ENCODE data around the gene ACOX2. TPM values are rescaled to one million over a fixed set of nuclear protein-coding genes. Genes with fewer than 3 reads are reported as not detected.

Gene ACOX2
- total RNA-seq, 1 donor: 19.2 TPM

DNA sequence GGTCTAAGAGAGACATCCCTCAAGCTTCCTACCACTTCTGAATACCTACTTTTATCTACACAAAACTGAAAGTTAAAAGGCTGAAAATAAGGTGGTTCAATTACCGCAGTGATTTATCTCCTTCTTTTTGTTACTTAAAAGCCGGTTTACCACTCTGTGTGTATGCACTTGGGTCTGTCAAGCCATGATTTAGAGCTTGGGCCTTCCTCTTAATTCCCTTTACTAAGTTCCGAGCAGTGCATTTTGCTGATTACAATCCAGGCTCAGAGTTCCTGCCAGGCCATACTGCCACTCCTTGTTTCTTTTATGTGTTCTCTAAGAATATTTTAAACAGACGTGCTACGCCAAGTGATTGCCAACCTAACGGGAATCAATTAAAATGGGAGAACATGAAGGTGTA, 28.6 kb downstream of the ACOX2 start:
- no peak for DNase-seq (ENCODE audit: low read depth)
- TF ChIP-seq, protein P1, sequence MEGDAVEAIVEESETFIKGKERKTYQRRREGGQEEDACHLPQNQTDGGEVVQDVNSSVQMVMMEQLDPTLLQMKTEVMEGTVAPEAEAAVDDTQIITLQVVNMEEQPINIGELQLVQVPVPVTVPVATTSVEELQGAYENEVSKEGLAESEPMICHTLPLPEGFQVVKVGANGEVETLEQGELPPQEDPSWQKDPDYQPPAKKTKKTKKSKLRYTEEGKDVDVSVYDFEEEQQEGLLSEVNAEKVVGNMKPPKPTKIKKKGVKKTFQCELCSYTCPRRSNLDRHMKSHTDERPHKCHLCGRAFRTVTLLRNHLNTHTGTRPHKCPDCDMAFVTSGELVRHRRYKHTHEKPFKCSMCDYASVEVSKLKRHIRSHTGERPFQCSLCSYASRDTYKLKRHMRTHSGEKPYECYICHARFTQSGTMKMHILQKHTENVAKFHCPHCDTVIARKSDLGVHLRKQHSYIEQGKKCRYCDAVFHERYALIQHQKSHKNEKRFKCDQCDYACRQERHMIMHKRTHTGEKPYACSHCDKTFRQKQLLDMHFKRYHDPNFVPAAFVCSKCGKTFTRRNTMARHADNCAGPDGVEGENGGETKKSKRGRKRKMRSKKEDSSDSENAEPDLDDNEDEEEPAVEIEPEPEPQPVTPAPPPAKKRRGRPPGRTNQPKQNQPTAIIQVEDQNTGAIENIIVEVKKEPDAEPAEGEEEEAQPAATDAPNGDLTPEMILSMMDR (IDR thresholded peaks at IDR 0.05; ENCODE audit: insufficient read depth, low read length): no peak
- no peak overlapping the region for H3K4me3 ChIP-seq (ENCODE audit: low read depth, low read length)

DNA sequence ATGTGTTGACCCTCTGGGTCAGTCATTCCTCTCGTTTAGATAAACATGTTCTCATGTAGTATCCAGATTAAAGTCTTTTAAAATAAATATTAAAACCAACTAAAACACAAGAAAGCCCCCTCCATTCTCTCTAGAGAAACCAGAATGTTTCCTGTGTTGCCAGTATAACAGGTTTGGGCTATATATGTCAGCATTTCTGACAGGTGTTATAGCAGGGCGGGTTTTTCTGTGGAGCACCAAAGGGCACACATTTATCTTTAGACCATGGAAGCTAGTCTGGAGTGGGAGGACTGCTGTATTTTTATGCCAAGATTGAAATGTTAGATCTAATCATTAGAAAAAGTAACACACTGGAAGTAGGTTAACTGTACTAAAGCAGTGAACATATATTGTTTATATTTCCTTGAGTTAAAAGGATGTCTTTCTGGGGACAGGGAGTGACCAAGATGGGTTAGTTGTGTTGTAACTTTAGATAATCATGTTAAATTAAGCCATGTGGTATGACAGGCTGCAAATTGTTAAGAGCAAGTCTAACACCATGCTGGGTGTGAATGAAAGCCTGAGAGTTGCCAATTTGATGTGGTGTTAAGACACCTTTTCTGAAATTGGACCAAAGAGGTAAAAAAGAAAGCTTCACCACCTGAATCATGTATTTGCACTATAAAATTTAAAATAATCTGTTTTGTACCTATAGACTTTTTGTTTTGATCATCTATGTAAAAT, 29.5 kb downstream of the ACOX2 start:
- no peak for DNase-seq (ENCODE audit: low read depth)
- TF ChIP-seq, protein P1 (IDR thresholded peaks at IDR 0.05; ENCODE audit: insufficient read depth, low read length): no peak
- H3K4me3 ChIP-seq (ENCODE audit: low read depth, low read length): no peak overlapping the region

DNA sequence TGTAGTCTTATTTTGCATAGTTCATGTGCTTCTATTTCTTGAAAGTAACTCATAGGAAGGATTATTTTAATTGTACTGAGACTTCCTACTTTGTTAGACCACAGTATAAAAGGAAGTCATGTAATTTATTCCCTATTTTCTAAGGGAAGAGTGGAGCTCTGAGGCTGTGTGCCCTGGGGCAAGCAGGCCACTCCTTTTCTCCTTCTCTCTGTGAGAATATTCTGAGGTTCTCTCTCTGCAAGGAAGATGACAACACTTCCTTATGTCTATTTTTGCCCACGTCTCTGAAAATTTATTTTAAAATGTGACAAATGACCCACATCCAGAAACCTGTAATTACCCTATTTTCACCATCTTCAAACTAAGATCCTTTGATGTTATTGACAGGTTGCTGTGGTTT, 34.1 kb downstream of the ACOX2 start:
- no peak for DNase-seq (ENCODE audit: low read depth)
- no peak overlapping the region for H3K4me3 ChIP-seq (ENCODE audit: low read depth, low read length)
- TF ChIP-seq, protein P1 (IDR thresholded peaks at IDR 0.05; ENCODE audit: insufficient read depth, low read length): no peak

DNA sequence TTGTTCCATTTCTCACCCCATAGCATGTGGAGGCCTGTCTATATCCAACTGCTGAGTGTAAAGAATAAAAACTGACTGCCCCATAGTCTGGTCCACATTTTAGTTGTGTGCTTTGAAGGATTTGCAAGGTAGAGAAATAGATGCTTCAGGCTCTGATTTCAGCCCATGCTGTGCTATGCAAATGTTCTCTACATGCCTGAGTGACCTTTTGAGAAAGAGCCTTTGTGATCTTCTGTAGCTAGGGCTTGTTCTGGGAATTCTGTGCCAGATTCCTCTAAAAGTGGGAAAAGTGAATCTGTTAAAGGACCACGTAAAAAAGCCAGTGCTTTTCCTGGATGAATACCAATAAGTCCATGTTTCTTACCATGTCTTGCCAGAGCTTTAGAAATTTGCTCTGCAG, 39.9 kb downstream of the ACOX2 start:
- DNase-seq (ENCODE audit: low read depth): peak; percentile 35
- TF ChIP-seq, protein P1 (IDR thresholded peaks at IDR 0.05; ENCODE audit: insufficient read depth, low read length): no peak
- no peak overlapping the region for H3K4me3 ChIP-seq (ENCODE audit: low read depth, low read length)

DNA sequence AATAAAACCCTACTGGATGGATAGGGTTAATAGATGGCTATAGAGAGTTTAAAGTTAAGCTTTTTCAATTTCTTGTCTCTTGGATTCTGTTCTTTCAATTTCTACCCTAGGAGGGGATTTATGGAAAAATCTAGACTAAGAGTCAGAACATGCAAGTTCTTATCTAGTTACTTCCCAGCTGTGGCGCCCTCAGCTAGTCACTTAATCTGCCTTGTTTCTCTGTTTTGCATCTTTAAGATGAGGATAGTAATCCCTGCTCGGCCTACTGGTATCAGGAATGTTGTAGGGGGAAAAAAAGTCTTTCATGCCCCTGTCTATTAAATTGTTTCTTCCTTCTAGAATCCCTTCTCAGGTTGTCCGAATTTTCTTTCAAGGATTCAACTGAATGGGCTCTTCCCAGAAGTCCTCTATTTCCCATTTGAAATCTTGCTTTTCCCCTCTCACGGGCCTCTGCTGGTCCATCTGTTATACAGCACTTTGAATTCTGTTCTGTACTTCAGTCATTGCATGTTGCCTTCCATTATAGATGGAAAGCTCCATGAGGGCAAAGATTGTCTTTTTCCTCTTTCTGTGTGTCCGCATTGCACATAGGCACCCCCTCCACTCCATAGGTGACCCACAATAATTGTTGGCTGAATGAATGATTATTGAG, 40.7 kb downstream of the ACOX2 start:
- TF ChIP-seq, protein P1 (IDR thresholded peaks at IDR 0.05; ENCODE audit: insufficient read depth, low read length): peak; percentile 18
- H3K4me3 ChIP-seq (ENCODE audit: low read depth, low read length): no peak overlapping the region
- peak; percentile 35 for DNase-seq (ENCODE audit: low read depth)

DNA sequence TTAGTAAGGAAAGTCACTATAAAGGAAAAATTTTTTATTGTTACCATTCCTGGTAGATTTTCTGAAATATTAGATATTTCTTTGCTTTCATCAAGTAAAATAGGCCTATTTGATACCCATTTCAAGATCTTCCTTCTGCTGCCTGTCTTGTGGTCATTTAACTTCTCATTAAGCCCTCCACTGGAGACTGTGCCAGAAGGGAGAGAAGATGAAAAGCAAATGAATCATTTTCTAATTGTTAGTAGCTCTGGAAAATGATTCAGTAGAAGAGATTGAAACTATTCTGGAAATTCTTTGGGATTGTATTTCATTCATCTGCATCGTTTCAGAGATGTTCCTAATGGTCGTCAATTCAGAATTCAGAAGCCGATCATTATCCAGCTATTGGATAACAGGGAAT, 41.9 kb downstream of the ACOX2 start:
- TF ChIP-seq, protein P1 (IDR thresholded peaks at IDR 0.05; ENCODE audit: insufficient read depth, low read length): no peak
- H3K4me3 ChIP-seq (ENCODE audit: low read depth, low read length): no peak overlapping the region
- DNase-seq (ENCODE audit: low read depth): no peak
